OCI-LY7 (cell line): ENCODE data around the gene SPAG4. TPM values are rescaled to one million over a fixed set of nuclear protein-coding genes. Genes with fewer than 3 reads are reported as not detected.

Experiments
- BruUV-seq: library from RNA; stranded (reverse); fragments of 400-500 nt; replicated peaks from 2 replicates; lab custom pipeline; 2021; lab: Mats Ljungman, UMichigan
- CTCF ChIA-PET: fragments of 300-600 bp; sonication (Branson Sonifier 250); formaldehyde crosslinking; loops from one replicate; lab custom pipeline; 2022; ENCODE audit warnings: antibody characterized with exemption; ENCODE audit not compliant: unreplicated experiment; lab: Charles Lee
- POLR2A ChIA-PET: fragments of 300-600 bp; sonication (Branson Sonifier 250); formaldehyde crosslinking; loops from one replicate; lab custom pipeline; 2022; ENCODE audit warnings: antibody characterized with exemption; lab: Charles Lee
- DNase-seq: peaks from one replicate; pipeline ENCODE4 v3.0.0-alpha.2; 2015; ENCODE audit warnings: low spot score
- H2AFZ ChIP-seq: fragments of 200-600 bp; sonication (generic), shearing (Covaris generic); 2 replicates; pipeline ENCODE4 v1.6.1; 2014; ENCODE audit warnings: mild to moderate bottlenecking, antibody characterized with exemption, low read length, moderate library complexity
- H3K27ac ChIP-seq: fragments of 200-600 bp; sonication (generic); 2 replicates; pipeline ENCODE4 v1.5.1; 2014; ENCODE audit warnings: mixed run types, low read depth, mild to moderate bottlenecking, moderate library complexity, low read length, inconsistent platforms; ENCODE audit not compliant: poor library complexity, severe bottlenecking
- H3K36me3 ChIP-seq: fragments of 200-600 bp; sonication (generic); 2 replicates; pipeline ENCODE4 v1.6.1; 2014; ENCODE audit warnings: mild to moderate bottlenecking, antibody characterized with exemption, low read length, moderate library complexity, mixed read lengths; ENCODE audit not compliant: insufficient read depth
- H3K4me1 ChIP-seq: fragments of 200-600 bp; sonication (generic); 2 replicates; pipeline ENCODE4 v1.5.1; 2014; ENCODE audit warnings: mild to moderate bottlenecking, low read length; ENCODE audit not compliant: insufficient read depth, poor library complexity, severe bottlenecking
- H3K4me2 ChIP-seq: fragments of 200-600 bp; sonication (generic); 2 replicates; pipeline ENCODE4 v1.6.1; 2014; ENCODE audit warnings: mild to moderate bottlenecking, low read length
- H3K4me3 ChIP-seq: fragments of 200-600 bp; sonication (generic); 2 replicates; pipeline ENCODE4 v1.5.1; 2014; ENCODE audit warnings: mild to moderate bottlenecking, low read depth, low read length; ENCODE audit not compliant: poor library complexity, severe bottlenecking
- H3K79me2 ChIP-seq: fragments of 200-600 bp; sonication (generic); 2 replicates; pipeline ENCODE4 v1.6.1; 2016; ENCODE audit warnings: low read depth, mild to moderate bottlenecking, low read length, moderate library complexity, mixed read lengths; ENCODE audit not compliant: insufficient read depth
- H3K9me2 ChIP-seq: fragments of 200-600 bp; sonication (generic); 2 replicates; pipeline ENCODE4 v1.6.1; 2016; ENCODE audit warnings: mild to moderate bottlenecking, low read length, mixed read lengths; ENCODE audit not compliant: insufficient read depth
- H3K9me3 ChIP-seq: fragments of 200-600 bp; sonication (generic); 2 replicates; pipeline ENCODE4 v1.6.1; 2014; ENCODE audit warnings: mild to moderate bottlenecking, mixed run types, low read length, mixed read lengths
- H4K20me1 ChIP-seq: fragments of 200-600 bp; sonication (generic); 2 replicates; pipeline ENCODE4 v1.6.1; 2014; ENCODE audit warnings: mild to moderate bottlenecking, antibody characterized with exemption, low read length, moderate library complexity, mixed read lengths; ENCODE audit not compliant: insufficient read depth
- EZH2phosphoT487 ChIP-seq: fragments of 200-600 bp; sonication (generic); IDR thresholded peaks from 2 replicates; pipeline ENCODE4 v1.6.1; 2018; ENCODE audit warnings: low read depth, borderline replicate concordance, mild to moderate bottlenecking, mixed run types, antibody characterized with exemption, low read length, moderate library complexity, mixed read lengths
- intact Hi-C: fragments of 100-400 bp; cut with micrococcal nuclease; formaldehyde crosslinking; loops from one replicate; pipeline ENCODE4 v1.10.0; 2022; ENCODE audit not compliant: unreplicated experiment
- total RNA-seq, 2 experiments: library from RNA; depleted of rRNA in 1 of 2; stranded (reverse); fragments of >200 nt in 1 of 2; shearing (Covaris generic) in 1 of 2; gene quantifications; 2 replicates each; pipeline ENCODE4 v1.2.3, GENCODE V29; 2014 to 2022
- TF ChIP-seq, protein P1 (sequence below): fragments of 200-600 bp; sonication (generic); conservative IDR thresholded peaks from 2 replicates; pipeline ENCODE4 v1.5.1; 2014; ENCODE audit warnings: mild to moderate bottlenecking, antibody characterized with exemption, low read length, moderate library complexity, mixed read lengths

Gene SPAG4
- total RNA-seq, 2 experiments from 2014 or later = 24.7 to 64.2 TPM

DNA sequence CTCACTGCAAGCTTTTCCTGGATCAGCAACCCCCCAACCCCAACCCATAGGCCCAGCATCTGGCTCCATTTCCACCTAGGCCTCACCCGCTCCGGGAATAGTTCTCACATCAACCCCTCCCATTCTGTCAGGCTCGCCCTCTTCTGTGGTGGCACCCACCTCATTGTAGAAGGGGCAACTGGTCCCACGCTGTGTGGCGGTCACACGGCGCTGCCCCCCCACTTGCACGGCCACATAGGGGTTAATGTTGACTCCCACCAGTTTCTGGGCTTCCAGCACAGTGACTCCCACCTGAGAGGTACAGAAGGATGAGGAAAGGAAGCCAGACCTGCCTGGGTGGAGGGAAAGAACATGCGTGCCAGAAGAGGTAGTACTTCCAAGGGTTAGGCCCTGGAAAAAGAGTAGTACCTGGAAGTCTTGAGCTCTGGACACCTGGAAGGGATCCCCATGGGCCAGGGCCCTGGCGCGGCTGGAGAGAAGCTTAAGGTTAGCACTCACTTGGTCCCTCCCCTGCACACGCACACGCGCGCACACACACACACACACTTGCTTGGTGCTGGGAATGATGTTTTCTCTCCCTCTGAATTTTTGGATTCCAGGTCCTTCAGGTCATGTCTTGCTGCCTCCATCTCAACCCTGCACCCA lies 12.7 kb upstream of the SPAG4 start:
- H3K36me3 ChIP-seq = no peaks in the 10 kb centered on the region
- H3K9me2 ChIP-seq = no peaks in the 10 kb centered on the region
- no peak overlapping the region for H3K4me2 ChIP-seq
- no peak for TF ChIP-seq EZH2phosphoT487
- TF ChIP-seq, protein P1, sequence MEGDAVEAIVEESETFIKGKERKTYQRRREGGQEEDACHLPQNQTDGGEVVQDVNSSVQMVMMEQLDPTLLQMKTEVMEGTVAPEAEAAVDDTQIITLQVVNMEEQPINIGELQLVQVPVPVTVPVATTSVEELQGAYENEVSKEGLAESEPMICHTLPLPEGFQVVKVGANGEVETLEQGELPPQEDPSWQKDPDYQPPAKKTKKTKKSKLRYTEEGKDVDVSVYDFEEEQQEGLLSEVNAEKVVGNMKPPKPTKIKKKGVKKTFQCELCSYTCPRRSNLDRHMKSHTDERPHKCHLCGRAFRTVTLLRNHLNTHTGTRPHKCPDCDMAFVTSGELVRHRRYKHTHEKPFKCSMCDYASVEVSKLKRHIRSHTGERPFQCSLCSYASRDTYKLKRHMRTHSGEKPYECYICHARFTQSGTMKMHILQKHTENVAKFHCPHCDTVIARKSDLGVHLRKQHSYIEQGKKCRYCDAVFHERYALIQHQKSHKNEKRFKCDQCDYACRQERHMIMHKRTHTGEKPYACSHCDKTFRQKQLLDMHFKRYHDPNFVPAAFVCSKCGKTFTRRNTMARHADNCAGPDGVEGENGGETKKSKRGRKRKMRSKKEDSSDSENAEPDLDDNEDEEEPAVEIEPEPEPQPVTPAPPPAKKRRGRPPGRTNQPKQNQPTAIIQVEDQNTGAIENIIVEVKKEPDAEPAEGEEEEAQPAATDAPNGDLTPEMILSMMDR = no peak
- H3K4me3 ChIP-seq = no peak overlapping the region
- no peaks in the 10 kb centered on the region for H3K79me2 ChIP-seq
- H3K4me1 ChIP-seq = peaks cover 53% of the 10 kb centered on the region
- DNase-seq = no peak
- no peak overlapping the region for H3K27ac ChIP-seq
- no peak overlapping the region for H2AFZ ChIP-seq
- POLR2A ChIA-PET = interaction anchor here (0.7 to 0.9 kb wide), 2 partner anchors 16 to 112 kb away, joined by 3 read pairs; no protein-coding TSS in a partner anchor
- CTCF ChIA-PET = interaction anchor here (0.6 kb wide), 1 partner anchor 112 kb away, joined by 3 read pairs; no protein-coding TSS in a partner anchor
- BruUV-seq = no TSS peak
- H4K20me1 ChIP-seq = no peaks in the 10 kb centered on the region
- intact Hi-C loops = loop anchor here (5.0 kb wide), 1 partner anchor 94 kb away; the partner anchor contains the start of genes NFS1 and ROMO1
- no peaks in the 10 kb centered on the region for H3K9me3 ChIP-seq

DNA sequence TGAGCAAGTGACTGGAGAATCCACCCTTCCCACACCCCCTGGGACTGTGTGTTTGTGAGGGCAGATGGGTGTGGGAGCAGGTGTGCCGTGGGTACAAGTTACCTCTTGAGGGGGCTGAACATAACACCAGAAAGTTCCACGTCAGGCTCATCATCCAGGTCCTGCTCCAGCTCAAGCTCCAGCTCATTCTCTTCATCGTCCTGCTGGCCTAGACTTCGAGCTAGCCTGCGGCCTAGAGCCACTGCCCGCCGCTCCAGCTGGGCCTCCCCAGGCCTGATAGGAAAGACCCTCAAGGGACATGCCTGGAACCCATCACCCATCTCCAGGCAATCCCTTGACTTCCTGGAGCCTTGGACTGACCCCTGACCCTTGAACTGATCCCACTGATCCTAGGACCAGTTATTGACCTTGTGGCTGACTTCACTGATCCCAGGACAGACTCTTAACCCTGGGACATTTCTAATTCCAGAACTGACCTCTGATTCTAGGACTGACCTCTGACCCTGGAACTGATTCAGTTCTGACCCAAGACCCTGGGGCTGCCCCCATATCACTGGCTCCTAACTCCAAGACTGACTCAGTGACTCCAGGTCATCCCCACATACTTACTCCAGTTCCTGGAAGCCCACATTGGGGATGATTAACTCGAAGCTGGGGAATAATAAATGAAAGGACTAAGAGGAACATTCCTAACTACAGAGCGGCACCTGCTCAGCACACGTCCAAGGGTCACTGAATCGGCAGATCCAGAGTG lies 11.8 kb upstream of the SPAG4 start:
- intact Hi-C loops = loop anchor here (5.0 kb wide), 1 partner anchor 93 kb away; the partner anchor contains the start of genes NFS1 and ROMO1
- Histone ChIP-seq H3K36me3 (no peaks in the 10 kb centered on the region), H3K27ac (no peak overlapping the region), H3K4me1 (peaks cover 58% of the 10 kb centered on the region), H3K9me3 (no peaks in the 10 kb centered on the region), H2AFZ (no peak overlapping the region), H3K4me2 (no peak overlapping the region; the same call in 1 of the 2 replicates), H3K9me2 (no peaks in the 10 kb centered on the region), H3K4me3 (no peak overlapping the region), H3K79me2 (no peaks in the 10 kb centered on the region), H4K20me1 (no peaks in the 10 kb centered on the region)
- TF ChIP-seq, protein P1 = no peak
- no peak for TF ChIP-seq EZH2phosphoT487
- ChIA-PET CTCF (interaction anchor here (2.3 kb wide), 1 partner anchor 15 kb away, joined by 8 read pairs; no protein-coding TSS in a partner anchor), POLR2A (interaction anchor here (0.7 to 2.1 kb wide), 3 partner anchors 13 to 113 kb away, joined by 3 to 18 read pairs (median 4); partner anchors contain the start of gene SPAG4)
- no TSS peak for BruUV-seq
- no peak for DNase-seq
